Measurements from ENCODE around the gene CD101.

DNA sequence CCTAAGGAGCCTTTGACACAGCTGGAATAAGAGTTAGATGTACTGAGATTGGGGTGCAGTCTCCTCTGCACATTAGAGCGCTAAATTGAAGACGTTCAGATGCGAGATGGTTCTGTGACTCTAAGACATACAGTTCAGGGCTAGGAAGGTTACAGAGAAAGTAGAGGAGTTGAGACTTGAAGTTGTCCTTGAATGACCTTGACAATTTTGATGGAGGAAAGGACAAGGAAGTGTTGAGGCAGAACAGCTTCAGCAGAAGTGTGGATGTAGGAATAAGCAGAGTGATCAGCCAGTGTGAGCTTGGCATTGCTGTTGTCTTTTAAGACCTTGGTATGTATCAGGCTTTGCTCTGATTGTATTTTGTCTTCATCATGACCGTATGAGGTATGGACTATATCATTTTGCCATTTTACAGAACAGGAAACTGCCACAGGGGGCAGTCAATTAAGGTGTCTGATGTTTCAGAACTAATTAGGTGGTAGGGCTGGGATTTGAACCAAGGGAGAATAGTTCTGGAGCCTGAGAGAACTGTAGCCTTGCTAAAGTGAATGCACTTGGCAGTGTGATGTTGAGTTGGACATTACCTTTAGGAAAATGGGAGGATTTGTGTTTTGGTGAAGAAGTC is 67.8 kb downstream of the CD101 start:
- no peak for TF ChIP-seq EZH2 (IDR thresholded peaks at IDR 0.05; ENCODE audit: borderline replicate concordance)
- TF ChIP-seq CTCF (IDR thresholded peaks at IDR 0.05; ENCODE audit: poor library complexity): no peak
